ENCODE data around the gene MAK.

MAK gene

DNA sequence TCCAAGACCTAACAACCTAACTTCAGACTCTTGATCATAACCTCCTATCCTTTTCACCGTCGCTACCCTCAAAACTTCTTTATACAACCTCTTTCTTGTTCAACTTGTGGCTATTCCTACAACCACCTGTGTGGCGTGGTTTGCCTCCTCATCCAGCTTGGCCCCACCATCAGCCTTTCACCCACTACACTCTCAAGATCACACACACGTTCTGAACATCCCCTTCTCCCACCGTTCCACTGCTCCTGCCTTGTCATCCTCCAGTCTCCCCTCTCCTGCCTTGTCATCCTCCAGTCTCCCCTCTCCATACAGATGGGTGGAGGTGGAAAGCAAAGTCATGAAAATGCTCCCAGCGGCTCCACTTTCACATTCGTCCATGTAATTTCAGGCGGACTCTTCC is 14.0 kb downstream of the MAK start:
- TF ChIP-seq FOXP2 (optimal IDR thresholded peaks at IDR 0.05; ENCODE audit: borderline replicate concordance, extremely low read depth, extremely low read length, insufficient read depth) (no peak), TAF1 (IDR thresholded peaks at IDR 0.05; ENCODE audit: borderline replicate concordance, insufficient read depth, low read length) (no peak), POLR2AphosphoS5 (IDR thresholded peaks at IDR 0.05; ENCODE audit: low read depth, low read length) (no peak), SIN3A (IDR thresholded peaks at IDR 0.05; ENCODE audit: borderline replicate concordance, insufficient read depth, low read length) (no peak)
- TF ChIP-seq, protein P1, sequence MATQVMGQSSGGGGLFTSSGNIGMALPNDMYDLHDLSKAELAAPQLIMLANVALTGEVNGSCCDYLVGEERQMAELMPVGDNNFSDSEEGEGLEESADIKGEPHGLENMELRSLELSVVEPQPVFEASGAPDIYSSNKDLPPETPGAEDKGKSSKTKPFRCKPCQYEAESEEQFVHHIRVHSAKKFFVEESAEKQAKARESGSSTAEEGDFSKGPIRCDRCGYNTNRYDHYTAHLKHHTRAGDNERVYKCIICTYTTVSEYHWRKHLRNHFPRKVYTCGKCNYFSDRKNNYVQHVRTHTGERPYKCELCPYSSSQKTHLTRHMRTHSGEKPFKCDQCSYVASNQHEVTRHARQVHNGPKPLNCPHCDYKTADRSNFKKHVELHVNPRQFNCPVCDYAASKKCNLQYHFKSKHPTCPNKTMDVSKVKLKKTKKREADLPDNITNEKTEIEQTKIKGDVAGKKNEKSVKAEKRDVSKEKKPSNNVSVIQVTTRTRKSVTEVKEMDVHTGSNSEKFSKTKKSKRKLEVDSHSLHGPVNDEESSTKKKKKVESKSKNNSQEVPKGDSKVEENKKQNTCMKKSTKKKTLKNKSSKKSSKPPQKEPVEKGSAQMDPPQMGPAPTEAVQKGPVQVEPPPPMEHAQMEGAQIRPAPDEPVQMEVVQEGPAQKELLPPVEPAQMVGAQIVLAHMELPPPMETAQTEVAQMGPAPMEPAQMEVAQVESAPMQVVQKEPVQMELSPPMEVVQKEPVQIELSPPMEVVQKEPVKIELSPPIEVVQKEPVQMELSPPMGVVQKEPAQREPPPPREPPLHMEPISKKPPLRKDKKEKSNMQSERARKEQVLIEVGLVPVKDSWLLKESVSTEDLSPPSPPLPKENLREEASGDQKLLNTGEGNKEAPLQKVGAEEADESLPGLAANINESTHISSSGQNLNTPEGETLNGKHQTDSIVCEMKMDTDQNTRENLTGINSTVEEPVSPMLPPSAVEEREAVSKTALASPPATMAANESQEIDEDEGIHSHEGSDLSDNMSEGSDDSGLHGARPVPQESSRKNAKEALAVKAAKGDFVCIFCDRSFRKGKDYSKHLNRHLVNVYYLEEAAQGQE (IDR thresholded peaks at IDR 0.05; ENCODE audit: insufficient read depth in 1 of 2, low read depth in 2 of 2, low read length in 2 of 2), result no peak

DNA sequence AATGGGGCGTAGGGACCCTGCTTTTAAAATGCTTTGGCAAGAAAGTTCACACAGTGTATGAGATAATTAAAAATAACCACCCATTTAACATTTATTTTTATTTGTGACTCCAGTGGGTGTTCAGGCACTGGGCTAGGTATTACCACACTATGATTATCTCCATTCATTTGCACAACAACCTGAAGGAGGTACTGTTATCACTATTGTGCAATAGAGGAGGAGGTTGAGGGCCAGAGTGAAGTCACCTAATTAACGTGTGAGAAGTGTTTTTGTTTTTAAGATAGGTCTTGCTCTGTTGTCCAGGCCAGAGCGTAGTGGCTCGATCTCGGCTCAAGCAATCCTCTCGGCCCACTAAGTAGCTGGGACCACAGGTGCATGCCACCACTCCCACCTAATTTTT is 29.2 kb downstream of the MAK start:
- TF ChIP-seq TAF1 (IDR thresholded peaks at IDR 0.05; ENCODE audit: borderline replicate concordance, insufficient read depth, low read length) (no peak), SIN3A (IDR thresholded peaks at IDR 0.05; ENCODE audit: borderline replicate concordance, insufficient read depth, low read length) (no peak)

- TF ChIP-seq FOXP2 (optimal IDR thresholded peaks at IDR 0.05; ENCODE audit: borderline replicate concordance, extremely low read depth, extremely low read length, insufficient read depth), result no peak
- no peak for TF ChIP-seq POLR2AphosphoS5 (IDR thresholded peaks at IDR 0.05; ENCODE audit: low read depth, low read length)
- TF ChIP-seq, protein P1 (IDR thresholded peaks at IDR 0.05; ENCODE audit: insufficient read depth in 1 of 2, low read depth in 2 of 2, low read length in 2 of 2), result no peak
- TF ChIP-seq TAF1 (IDR thresholded peaks at IDR 0.05; ENCODE audit: borderline replicate concordance, insufficient read depth, low read length), result no peak
- no peak for TF ChIP-seq SIN3A (IDR thresholded peaks at IDR 0.05; ENCODE audit: borderline replicate concordance, insufficient read depth, low read length)
These were observed 30.0 kb downstream of the MAK start for GRCh38 chr6:10808376-10808775.

- TF ChIP-seq TAF1 (IDR thresholded peaks at IDR 0.05; ENCODE audit: borderline replicate concordance, insufficient read depth, low read length) (no peak), FOXP2 (optimal IDR thresholded peaks at IDR 0.05; ENCODE audit: borderline replicate concordance, extremely low read depth, extremely low read length, insufficient read depth) (no peak), POLR2AphosphoS5 (IDR thresholded peaks at IDR 0.05; ENCODE audit: low read depth, low read length) (no peak), SIN3A (IDR thresholded peaks at IDR 0.05; ENCODE audit: borderline replicate concordance, insufficient read depth, low read length) (no peak)
- TF ChIP-seq, protein P1 (IDR thresholded peaks at IDR 0.05; ENCODE audit: insufficient read depth in 1 of 2, low read depth in 2 of 2, low read length in 2 of 2), result no peak
These were observed 37.0 kb downstream of the MAK start for GRCh38 chr6:10801224-10801848.

- no peak for TF ChIP-seq SIN3A (IDR thresholded peaks at IDR 0.05; ENCODE audit: borderline replicate concordance, insufficient read depth, low read length)
- TF ChIP-seq FOXP2 (optimal IDR thresholded peaks at IDR 0.05; ENCODE audit: borderline replicate concordance, extremely low read depth, extremely low read length, insufficient read depth), result no peak
- TF ChIP-seq, protein P1 (IDR thresholded peaks at IDR 0.05; ENCODE audit: insufficient read depth in 1 of 2, low read depth in 2 of 2, low read length in 2 of 2), result no peak
- TF ChIP-seq POLR2AphosphoS5 (IDR thresholded peaks at IDR 0.05; ENCODE audit: low read depth, low read length), result no peak
- no peak for TF ChIP-seq TAF1 (IDR thresholded peaks at IDR 0.05; ENCODE audit: borderline replicate concordance, insufficient read depth, low read length)
These were observed 37.5 kb downstream of the MAK start for GRCh38 chr6:10800810-10801209.

All from PFSK-1 (cell line).